H1 (cell line): ENCODE measurements around the gene PRDM10. TPM values are rescaled to one million over a fixed set of nuclear protein-coding genes. Genes with fewer than 3 reads are reported as not detected.

Source experiments
- BRCA1 ChIP-seq: IDR thresholded peaks from 2 replicates; pipeline ENCODE4 v1.6.1; 2012; ENCODE audit warnings: low read depth, low read length, improper control_type of control experiment
- SUZ12 ChIP-seq: fragments of 200-600 bp; sonication (generic); IDR thresholded peaks from 2 replicates; pipeline ENCODE4 v1.6.1; 2012; ENCODE audit warnings: mild to moderate bottlenecking, inconsistent platforms, low read length, moderate library complexity, mixed read lengths
- polyA plus RNA-seq, 7 experiments: library from polyadenylated mRNA; depleted of rRNA in 3 of 7; stranded (reverse) in 5 of 7; unstranded in 2 of 7; fragments of >200 nt in 5 of 7; fragments of 200-250 nt in 2 of 7; gene quantifications; 1 replicate in 5 of 7; 2 replicates in 1 of 7; 4 replicates in 1 of 7; pipeline versions ENCODE4 v1.2.1 to v1.2.3, GENCODE V29; 2011 to 2013; ENCODE audit warnings: missing spikeins in 2 of 7, mixed read lengths in 2 of 7
- total RNA-seq: library from RNA; stranded (reverse); fragmentation: NEBNext Ultra II Directional; extraction: Animal tissue kit (Norgen Biotek cat#: 25700); gene quantifications from 2 replicates; pipeline ENCODE4 v1.2.1, GENCODE V29; 2021

PRDM10 gene
- total and polyA plus RNA-seq, 2 of the 8 experiments (the other 6 are each of a cell fraction or from before 2014, with no cell fraction given) = 15.5 to 19.2 TPM

DNA sequence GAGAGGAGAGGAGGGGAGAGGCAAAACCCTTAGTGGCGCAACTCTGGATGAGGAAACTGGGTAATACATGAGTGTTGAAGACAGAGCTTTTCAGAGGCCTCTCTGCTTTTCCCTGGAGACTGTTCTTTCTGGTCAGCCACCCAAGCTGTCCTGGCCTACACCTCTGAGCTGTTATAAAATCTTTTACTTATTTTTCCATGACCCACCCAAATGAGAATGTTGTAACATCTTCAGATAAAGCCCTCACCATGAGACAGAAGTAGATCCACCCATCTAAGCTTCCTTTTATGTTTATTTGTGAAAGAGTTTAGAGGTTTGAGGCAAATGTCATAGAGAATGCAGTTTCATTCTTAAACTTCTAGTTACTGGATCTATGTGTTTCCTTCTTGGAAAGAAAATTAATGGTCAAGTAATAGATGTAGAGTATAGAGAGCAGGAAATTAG, 46.7 kb upstream of the PRDM10 start (continued):
- no peak for TF ChIP-seq SUZ12
- TF ChIP-seq BRCA1 = no peak
